Fibroblast of lung (primary cell): ENCODE measurements around the gene NAPG.

Experiments
- EZH2 ChIP-seq: IDR thresholded peaks from 2 replicates; pipeline ENCODE4 v1.5.1; 2012; ENCODE audit warnings: low read length, control low read depth, mild to moderate bottlenecking; ENCODE audit errors: missing control alignments
- TF ChIP-seq, protein P1 (sequence below), 2 donors: IDR thresholded peaks in 1 of 2; conservative IDR thresholded peaks in 1 of 2; 1 replicate in 1 of 2; 2 replicates in 1 of 2; pipeline ENCODE4 v1.5.1; 2011 to 2012; ENCODE audit warnings: low read length in 2 of 2, control low read depth in 1 of 2, inconsistent platforms in 1 of 2, low read depth in 1 of 2, mild to moderate bottlenecking in 1 of 2

DNA sequence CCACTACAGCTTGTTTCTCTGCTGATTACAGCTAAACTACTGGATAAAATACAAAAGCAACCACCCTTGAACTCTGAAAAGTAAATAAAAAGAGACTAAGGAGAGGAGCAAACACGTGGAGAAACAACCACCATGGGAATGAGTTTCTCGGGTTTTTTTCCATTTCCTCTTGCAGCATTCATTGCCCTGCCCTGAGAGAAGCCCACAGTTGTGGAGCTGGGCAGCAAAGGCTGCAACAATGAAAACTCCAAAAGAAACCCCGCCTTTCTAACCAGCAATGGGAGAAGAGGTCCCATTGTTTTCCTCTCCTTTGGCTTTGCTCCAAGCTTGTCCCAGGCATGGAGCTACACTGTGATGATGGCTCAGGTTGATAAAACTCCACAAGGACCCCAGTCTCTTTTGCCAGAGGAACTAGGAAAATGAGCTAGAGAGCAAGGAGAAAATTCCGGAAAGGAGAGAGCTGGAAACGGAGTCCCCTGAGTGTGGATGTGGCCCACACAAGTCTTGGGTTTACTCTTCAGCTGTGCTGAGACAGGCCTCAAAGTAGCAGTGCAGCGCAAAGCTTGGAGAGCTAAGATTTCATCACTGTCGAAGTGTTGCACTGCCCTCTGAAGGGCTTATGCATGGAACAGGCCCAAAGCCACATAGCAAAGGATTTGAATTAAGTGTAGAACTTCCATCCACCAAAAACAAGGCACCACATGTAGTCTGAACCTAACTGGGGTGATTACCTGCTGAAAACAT lies 20.9 kb downstream of the NAPG start:
- TF ChIP-seq EZH2, result no peak
- TF ChIP-seq, protein P1, sequence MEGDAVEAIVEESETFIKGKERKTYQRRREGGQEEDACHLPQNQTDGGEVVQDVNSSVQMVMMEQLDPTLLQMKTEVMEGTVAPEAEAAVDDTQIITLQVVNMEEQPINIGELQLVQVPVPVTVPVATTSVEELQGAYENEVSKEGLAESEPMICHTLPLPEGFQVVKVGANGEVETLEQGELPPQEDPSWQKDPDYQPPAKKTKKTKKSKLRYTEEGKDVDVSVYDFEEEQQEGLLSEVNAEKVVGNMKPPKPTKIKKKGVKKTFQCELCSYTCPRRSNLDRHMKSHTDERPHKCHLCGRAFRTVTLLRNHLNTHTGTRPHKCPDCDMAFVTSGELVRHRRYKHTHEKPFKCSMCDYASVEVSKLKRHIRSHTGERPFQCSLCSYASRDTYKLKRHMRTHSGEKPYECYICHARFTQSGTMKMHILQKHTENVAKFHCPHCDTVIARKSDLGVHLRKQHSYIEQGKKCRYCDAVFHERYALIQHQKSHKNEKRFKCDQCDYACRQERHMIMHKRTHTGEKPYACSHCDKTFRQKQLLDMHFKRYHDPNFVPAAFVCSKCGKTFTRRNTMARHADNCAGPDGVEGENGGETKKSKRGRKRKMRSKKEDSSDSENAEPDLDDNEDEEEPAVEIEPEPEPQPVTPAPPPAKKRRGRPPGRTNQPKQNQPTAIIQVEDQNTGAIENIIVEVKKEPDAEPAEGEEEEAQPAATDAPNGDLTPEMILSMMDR (conservative IDR thresholded peaks at IDR 0.05 in 1 of 2, IDR thresholded peaks at IDR 0.05 in 1 of 2; ENCODE audit: low read depth in 1 of 2, low read length in 2 of 2), result no peak
